Fibroblast of the conjunctiva (primary cell): ENCODE data around the gene PRM2.

Experiments
- DNase-seq: peaks from one replicate; pipeline ENCODE4 v3.0.0-alpha.2; 2010; ENCODE audit warnings: low read depth

PRM2 gene

DNA sequence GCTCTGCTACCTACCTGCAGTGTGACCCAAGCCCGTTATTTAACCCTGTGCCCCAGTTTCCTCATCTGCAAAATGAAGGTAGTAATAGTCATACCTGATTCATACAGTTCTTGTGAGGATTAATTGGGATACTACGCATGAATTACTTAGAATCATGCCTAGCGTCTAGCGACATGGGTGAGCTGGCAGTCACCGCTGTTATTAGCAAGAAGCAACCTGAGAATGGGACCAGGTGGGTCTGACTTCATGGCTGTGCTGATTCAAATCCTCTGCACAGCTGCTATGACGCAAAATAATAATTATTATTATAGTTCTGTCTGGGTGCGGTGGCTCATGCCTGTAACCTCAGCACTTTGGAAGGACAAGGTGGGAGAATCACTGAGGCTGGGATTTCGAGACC, 28.1 kb downstream of the PRM2 start:
- no peak for DNase-seq

DNA sequence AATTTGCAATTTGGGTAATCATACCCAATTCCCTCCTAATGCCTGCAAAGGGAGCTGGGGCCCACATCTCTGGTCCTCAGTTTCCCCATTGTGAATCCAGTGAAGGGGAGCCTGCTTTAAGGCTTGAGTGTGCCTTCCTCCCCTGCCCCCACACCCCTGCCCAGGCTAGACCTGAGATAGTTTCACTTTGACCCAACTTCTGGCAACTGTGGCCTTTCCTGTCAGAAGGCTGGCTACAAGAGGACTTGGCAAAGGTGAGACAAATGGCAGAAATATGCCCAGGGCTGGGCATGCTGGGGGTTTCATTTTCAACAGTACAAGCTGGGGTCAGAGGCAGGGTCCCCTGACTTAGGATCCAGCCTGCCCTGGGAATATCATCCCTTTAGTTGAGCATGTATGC, 30.3 kb downstream of the PRM2 start:
- no peak for DNase-seq

DNA sequence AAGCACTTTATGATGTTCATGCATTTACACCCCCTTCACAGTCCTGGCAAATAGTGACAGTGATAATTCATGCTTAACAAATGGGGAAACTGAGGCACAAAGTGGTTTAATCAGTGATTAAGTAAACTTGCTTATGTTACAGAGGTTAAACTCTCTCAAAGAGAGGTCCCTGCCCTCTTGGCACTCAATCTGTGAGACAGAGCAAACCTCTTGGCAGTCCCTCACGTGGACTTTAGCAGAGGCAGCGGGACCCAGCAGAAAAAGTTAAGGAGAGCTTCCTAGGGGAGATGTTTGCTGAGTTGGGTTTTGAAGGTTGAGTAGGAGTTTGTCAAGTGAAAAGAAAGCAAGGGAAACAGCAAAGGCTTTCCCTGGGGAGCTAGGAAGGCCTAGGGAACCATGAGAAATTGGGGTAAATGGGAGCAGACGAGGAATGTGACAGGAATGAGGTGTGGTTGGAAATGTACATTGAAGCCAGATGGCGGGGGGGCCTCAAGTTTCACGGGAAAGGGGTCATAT, 31.0 kb downstream of the PRM2 start:
- DNase-seq: no peak

DNA sequence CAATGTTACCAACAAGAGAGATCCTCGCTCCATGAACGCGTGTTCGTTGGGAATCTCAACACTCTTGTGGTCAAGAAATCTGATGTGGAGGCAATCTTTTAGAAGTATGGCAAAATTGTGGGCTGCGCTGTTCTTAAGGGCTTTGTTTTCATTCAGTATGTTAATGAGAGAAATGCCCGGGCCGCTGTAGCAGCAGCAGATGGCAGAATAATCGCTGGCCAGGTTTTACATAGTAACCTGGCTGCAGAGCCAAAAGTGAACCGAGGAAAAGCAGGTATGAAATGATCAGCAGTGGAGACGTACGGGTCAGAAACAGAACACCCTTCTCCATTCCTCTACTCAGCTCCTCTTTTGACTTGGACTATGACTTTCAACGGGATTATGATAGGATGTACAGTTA, 33.6 kb downstream of the PRM2 start:
- no peak for DNase-seq

DNA sequence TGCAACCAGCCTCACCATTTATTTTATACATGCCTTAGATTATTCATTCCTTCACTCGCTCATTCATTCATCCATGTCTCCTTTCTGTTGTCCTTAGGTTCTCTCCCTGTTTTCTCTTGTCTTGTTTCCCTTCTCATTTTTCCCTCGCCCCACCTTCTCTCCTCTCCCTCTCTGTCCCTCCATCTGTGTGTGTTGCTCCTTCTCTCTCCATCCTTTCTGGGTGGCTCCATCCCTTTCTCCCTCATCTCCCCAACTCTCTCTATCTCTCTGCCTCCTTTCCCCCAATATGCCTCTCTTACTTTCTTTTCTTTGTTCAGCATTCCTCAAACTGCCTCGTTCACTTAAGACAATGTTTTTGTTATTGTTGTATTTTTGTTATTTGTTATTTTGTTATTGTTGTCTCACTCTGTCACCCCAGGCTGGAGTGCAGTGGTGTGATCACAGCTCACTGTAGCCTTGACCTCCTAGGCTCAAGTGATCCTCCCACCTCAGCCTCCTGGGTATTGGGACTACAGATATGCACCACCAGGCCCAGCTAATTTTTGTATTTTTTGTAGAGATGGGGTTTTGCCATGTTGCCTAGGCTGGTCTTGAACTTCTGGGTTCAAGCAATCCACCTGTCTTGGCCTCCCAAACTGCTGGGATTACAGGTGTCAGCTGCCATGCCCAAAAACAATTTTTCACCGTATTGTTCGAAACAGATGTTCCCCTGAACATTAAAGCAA, 34.6 kb downstream of the PRM2 start:
- no peak for DNase-seq

DNA sequence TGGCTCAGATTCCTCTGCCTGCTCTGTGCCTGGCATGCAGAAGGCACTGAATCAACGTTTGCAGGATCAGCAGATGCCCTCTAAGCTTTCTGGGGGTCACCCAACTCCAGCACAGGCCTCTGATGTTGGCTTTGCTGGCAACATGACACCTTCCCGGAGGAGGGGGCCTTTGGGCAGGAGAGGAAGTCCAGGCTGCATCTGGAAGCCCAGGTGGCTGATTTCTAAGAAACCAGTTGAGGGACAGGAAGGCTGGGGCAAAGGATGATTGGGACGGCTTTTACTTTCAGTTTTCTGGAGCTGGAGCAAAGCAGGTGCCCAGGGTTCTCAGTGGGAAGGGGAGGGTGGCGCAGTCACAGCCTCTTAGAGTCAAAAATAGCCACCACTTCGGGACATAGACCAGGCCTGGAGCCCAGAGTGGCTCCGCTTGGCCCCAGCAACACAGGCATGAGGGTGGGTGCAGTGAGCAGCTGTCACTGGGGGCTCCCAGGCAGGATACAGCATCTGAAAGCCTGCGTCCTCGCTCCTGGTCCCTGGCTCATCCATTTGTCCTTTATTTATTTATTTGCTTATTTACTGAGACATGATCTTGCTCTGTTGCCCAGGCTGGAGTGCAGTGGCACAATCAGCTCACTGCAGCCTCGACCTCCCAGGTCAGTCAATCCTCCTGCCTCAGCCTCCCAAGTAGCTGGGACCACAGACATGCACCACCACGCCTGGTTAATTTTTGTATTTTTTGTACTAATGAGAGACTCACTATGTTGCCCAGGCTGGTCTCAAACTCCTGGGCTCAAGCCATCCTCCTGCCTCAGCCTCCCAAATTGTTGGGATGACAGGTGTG, 35.4 kb downstream of the PRM2 start:
- DNase-seq: no peak

DNA sequence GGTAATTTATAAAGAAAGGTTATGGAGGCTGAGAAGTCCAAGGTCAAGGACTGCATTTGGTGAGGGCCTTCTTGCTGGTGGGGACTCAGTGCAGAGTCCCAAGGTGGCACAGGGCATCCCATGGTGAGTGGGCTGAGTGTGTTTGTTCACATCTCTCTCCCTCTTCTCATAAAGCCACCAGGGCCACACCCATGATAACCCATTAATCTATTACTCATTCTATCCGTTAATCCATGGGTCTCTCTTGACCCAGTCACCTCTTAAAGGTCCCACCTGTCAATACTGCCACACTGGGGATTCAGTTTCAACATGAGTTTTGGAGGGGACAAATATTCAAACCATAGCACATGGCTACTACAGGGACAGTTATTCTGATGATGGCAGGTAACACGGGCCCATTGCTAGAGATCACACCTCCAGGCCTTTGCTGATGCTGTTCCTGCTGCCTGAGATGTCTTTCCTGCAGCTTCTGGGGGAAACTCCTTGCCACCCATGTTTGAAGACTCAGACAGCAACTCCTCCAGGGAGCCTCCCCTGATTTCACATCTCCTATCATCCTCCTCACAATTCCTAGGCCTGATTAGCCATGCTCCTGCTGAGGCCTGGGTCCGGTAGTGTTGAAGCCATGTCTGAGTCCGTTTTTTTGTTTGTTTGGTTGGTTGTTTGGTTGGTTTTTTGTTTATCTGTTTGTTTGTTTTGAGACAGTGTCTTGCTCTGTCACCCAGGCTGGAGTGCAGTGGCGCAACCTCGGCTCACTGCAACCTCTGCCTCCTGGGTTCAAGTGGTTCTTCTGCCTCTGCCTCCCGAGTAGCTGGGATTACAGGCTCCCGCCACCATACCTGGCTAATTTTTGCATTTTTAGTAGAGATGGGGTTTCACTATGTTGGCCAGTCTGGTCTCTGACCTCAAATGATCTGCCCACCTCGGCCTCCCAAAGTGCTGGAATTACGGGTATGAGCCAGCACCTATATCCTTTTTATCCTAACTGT, 36.3 kb downstream of the PRM2 start:
- DNase-seq: no peak

DNA sequence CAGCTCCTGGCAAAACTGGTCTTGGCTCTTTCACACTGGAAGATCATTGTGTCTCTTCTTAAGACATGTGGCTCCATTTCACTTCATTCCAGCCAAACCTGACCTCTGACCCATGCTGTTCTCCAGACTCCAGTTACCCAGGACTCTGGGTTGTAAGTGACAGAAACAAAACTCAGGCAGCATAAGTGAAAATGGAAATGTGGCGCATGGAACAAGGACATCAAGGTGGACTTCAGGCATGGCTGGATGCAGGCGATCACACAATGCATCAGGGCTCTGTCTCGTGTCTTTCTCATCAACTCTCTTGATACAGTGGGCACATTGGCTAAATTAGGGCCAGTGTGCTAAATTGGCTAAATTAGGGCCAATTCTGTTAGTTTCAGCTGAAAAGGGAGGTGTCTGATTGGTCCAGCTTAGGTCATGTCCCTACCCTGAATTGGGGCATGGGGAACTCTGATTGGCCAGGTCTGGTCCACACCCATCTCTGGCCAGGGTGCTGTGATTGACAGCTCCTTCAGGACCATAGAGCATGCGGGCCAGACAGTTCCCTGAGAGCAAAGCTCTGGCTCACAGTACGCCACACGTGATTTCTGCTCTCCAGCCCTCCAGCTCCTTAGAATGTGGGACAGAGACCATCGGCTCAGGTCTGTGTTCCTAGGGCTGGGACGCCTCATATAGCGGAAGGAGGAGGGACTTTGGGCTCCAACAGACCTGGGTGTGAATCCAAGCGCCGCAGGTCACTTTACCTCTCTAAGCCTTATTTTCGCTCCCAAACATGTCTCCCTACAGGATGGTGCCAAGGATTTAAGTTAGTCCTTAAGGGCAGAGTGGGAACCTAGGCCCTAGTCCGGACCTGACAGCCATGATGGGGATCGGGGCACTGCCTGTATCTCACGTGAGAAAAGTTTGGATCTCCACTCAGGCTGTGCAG, 37.7 kb downstream of the PRM2 start:
- no peak for DNase-seq

DNA sequence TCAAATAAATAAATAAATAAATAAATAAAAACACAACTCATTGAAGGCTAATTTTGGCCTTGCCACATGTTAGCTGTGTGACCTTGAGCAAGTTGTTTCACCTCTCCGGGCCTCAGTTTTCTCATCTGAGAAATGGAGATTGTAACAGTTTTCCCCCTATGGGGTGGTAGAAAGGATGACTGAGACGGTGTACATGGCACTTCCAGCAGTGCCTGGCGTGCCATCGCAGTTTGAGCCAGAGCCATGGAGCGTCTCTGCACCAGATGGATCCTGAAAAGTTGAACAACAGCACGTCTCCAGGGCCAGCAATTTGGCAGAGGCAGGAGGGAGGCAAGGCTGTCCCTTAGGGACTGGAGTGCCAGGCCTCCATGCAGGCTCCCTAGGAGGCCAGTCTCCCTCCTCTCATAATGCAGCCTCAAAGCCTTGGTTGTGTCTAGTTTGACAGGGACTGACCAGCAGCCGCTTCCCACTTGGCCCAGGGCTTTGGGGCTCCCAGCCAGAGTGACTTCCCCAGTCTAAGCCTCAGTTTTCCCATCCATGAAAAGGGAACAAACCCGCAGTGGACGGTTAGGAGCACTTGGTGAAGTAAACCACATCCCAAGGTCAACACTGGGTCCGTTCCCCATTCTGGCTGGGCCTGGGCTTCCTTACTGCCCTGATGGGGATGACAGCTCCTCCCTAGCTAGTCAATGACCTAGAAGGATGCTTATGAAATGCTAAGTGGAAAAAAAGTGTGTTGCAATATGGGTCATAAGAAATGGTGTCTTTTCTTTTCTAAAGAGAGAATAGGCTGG, 39.6 kb downstream of the PRM2 start:
- no peak for DNase-seq

DNA sequence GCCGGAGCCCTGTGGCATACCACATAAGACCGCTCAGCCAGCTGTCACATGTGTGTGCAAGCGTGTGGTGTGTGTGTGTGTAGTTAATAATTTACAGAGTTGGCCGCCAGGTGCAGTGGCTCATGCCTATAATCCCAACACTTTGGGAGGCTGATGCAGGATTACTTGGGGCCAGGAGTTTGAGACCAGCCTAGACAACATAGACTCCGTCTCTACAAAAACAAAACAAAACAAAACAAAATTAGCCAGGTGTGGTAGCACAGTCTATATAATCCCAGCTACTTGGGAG, 40.6 kb downstream of the PRM2 start:
- no peak for DNase-seq

DNA sequence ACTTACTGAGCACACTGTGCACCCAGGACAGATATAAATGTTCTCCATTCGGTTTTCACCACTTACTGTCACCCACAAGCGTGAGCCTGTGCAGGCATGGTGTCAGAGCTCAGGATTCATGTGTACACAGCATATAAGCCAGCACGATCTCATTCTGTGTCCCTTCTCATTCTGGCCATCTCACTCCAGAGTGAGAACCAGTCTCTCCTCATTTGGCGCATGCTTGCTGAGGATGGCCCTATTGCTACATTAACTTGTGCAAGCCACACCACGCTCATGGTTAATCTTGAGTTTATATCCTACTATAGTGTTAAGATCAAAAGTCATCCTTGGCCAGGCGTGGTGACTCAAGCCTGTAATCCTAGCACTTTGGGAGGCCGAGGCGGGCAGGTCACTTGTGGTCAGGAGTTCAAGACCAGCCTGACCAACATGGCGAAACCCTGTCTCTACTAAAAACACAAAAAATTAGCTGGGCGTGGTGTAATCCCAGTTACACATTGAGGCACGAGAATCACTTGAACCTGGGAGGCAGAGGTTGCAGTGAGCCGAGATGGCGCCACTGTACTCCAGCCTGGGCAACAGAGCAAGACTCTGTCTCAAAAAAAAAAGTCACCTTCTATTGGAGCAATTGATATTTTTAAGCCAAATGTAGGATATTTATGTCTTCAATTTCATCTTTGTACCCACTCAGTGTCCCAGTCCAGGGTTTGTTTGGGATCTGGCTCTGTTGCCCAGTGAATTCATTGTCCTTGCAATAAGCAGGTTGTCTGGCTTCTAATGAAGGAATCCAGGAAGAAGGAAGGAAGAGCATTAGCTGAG, 41.2 kb downstream of the PRM2 start:
- DNase-seq: no peak

DNA sequence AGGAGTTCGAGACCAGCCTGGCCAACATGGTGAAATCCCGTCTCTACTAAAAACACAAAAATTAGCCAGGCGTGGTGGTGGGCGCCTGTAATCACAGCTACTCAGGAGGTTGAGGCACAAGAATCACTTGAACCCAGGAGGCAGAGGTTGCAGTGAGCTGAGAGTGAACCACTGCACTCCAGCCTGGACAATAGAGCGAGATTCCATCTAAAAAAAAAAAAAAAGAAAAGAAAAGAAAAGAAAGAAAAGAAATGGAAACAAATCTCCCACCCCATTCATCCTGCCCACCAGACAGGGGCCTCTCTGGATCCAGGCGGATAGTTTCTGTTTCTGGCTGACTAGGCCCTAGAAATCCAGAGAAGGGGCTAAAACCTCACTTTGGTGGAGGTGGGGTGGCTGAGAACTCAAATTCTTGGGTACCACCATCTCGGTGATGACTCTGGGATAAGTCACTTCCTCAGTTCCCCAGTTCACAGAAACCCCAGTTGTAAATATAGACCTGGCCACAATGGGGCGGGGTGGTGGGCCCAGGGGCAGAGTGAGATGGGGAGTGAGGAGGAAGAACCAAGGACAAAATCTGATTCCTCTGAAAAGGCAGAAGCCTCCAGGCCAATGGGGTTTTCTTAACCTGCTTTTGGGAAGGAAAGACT, 42.4 kb downstream of the PRM2 start:
- DNase-seq: no peak

DNA sequence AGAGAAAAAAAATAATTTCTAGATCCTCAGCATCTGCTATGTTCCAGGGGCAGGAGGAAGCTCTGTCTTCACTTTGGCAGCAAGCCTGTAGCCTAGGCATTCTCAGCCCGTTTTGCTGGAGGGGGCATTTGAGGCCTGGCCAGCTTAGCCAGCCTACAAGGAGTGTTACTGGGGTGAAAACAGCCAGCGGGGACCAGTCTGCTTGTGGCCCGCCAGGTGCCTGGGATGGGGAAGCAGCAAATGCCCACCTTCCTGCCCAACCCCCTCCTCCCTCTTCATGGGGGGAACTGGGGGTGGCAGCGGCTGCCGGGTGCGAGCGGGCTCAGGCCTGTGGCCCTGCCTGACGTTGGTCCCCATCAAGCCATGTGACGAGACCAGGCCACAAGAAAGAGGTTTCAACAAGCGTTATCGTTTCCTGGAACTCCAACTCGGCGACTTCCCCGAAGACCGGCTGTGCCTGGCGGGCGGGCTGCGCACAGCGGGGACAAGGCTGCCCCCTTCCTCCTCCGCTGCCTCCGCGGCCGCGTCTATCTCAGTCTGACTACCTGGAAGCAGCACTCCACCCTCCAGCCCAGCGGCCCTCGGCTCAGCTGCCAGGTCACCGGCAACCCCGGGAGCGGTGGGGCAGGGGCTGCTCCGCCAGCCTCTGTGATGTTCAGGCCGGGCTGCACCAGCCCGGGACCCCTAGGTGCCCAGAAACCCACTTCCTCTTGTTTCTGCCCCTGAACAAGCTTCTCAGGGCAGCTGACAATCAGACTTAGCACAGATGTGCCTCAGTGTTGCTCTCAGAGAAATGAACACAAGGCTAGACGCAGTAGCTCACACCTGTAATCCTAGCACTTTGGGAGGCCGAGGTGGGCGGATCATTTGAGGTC, 43.2 kb downstream of the PRM2 start:
- no peak for DNase-seq

DNA sequence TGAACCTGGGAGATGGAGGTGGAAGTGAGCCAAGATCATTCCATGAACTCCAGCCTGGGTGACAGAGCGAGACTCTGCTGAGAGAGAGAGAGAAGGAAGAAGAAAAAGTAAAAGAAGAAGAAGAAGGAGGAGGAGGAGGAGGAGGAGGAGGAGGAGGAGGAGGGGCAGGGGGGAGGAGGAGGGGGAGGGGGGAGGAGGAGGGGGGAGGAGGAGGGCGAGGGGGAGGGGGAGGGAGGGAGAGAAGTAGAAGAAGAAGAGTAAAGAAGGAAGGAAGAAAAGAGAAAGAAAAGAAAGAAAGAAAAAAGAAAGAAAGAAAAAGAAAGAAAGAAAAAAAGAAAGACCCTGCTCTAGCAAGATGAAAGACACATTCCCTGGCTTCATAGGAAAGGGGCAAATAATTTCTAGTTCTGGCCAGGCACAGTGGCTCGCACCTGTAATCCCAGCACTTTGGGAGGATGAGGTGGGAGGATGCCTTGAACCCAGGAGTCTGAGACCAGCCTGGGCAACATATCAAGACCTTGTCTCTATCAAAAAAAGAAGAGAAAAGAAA, 43.9 kb downstream of the PRM2 start:
- no peak for DNase-seq

DNA sequence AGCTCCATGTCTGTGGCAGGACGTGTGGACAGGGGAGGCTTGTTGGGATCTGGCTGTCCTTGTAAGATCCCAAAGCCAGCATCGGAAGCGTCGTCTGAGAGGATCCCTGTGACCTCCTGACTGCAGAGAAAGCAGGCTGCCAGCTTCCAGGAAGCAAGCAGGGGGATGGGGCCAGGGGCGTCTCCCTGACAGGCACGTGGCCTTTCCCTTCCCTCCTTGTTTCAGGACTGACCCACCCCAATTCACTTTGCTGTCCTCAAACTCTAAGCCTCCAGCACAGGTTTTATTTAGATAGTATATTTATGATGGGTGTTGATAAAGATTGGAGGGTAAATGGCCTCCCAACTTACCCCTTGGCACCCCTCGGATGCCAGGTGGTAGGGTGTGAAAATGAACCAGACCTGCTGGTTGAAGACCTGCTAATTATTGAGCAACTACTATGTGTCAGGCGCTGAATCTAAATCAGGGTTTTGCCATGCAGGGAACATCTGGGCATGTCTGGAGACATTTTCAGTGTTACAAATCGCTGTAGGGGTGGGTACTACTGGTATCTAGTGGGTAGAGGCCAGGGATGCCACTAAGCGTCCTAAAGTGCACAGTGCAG, 44.8 kb downstream of the PRM2 start:
- no peak for DNase-seq

DNA sequence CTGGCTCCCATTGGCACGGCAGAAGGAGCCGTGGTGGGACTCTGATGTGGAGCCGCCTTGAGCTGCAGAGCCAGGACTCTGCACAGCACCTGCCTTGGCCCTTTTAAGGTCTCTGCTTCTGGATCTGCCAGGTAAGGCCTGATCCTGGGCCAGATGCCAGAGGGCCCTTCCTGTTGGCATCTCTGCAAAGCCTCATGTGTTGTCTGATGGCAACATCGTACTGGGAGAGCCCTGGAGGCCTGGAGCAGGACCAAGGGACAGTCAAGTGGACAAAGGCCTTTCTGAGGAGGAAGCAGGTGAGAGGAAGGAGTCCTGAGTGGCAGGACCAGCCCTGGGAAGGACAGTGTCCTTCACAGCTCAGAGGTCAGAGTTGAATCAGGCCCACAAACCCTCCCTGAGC, 46.4 kb downstream of the PRM2 start:
- no peak for DNase-seq

DNA sequence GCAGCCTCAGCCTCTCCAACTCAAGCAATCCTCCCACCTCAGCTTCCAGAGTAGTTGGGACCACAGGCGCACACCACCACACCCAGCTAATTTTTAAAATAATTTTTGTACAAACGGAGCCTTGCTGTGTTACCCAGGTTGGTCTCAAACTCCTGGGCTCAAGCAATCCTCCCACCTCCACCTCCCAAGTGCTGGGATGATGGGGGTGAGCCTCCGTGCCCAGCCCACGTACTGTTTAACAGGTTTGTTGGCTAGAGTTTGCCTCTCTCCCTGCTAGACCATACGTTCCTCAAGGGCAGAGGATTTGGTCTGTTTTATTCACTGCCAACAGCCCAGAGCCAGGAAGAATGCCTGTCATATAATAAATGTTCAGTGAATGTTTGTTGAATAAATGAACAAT, 46.8 kb downstream of the PRM2 start:
- no peak for DNase-seq
